H9 (cell line): Measurements from ENCODE around the gene TBC1D13. TPM values are rescaled to one million over a fixed set of nuclear protein-coding genes. Genes with fewer than 3 reads are reported as not detected.

ENCODE experiments used
- DNase-seq: peaks from one replicate; pipeline ENCODE4 v3.0.0-alpha.2; 2017
- H2AFZ ChIP-seq: one replicate; pipeline ENCODE4 v1.6.1; 2013; ENCODE audit warnings: mild to moderate bottlenecking, low read length, control low read depth, moderate library complexity
- H2AK5ac ChIP-seq: 2 replicates; pipeline ENCODE4 v1.6.1; 2013; ENCODE audit warnings: low read length, control low read depth, mixed read lengths; ENCODE audit not compliant: insufficient read length
- H2BK120ac ChIP-seq: one replicate; pipeline ENCODE4 v1.6.1; 2013; ENCODE audit warnings: low read depth, mild to moderate bottlenecking, low read length, control low read depth, inconsistent platforms; ENCODE audit not compliant: poor library complexity, severe bottlenecking
- H2BK12ac ChIP-seq: 2 replicates; pipeline ENCODE4 v1.6.1; 2013; ENCODE audit warnings: low read length, control low read depth, mixed read lengths, low read depth; ENCODE audit not compliant: insufficient read length
- H2BK15ac ChIP-seq: 2 replicates; pipeline ENCODE4 v1.6.1; 2013; ENCODE audit warnings: low read depth, low read length, control low read depth
- H2BK20ac ChIP-seq: one replicate; pipeline ENCODE4 v1.6.1; 2013; ENCODE audit warnings: low read depth, mild to moderate bottlenecking, low read length, control low read depth, inconsistent platforms; ENCODE audit not compliant: poor library complexity, severe bottlenecking
- H2BK5ac ChIP-seq: 2 replicates; pipeline ENCODE4 v1.6.1; 2013; ENCODE audit warnings: low read length, control low read depth, mixed read lengths; ENCODE audit not compliant: insufficient read length
- H3K14ac ChIP-seq: 2 replicates; pipeline ENCODE4 v1.6.1; 2013; ENCODE audit warnings: low read length, control low read depth; ENCODE audit not compliant: insufficient read depth
- H3K18ac ChIP-seq: 2 replicates; pipeline ENCODE4 v1.6.1; 2013; ENCODE audit warnings: low read depth, mild to moderate bottlenecking, mixed read lengths, low read length, control low read depth; ENCODE audit not compliant: insufficient read length
- H3K23ac ChIP-seq: 2 replicates; pipeline ENCODE4 v1.6.1; 2013; ENCODE audit warnings: low read length, control low read depth, mixed read lengths, low read depth; ENCODE audit not compliant: insufficient read length
- H3K23me2 ChIP-seq: 2 replicates; pipeline ENCODE4 v1.6.1; 2013; ENCODE audit warnings: low read depth, mild to moderate bottlenecking, mixed read lengths, low read length, control low read depth; ENCODE audit not compliant: insufficient read length, poor library complexity, severe bottlenecking
- H3K27ac ChIP-seq: 2 replicates; pipeline ENCODE4 v1.5.1; 2013; ENCODE audit warnings: low read length, control low read depth, mixed read lengths, low read depth; ENCODE audit not compliant: insufficient read length
- H3K27me3 ChIP-seq: 2 replicates; pipeline ENCODE4 v1.6.1; 2013; ENCODE audit warnings: low read length, control low read depth, inconsistent platforms; ENCODE audit not compliant: insufficient read depth
- H3K4ac ChIP-seq: 2 replicates; pipeline ENCODE4 v1.6.1; 2013; ENCODE audit warnings: low read depth, mild to moderate bottlenecking, control low read depth, inconsistent platforms, low read length, moderate library complexity
- H3K4me1 ChIP-seq: 2 replicates; pipeline ENCODE4 v1.6.1; 2013; ENCODE audit warnings: low read length, control low read depth, inconsistent platforms; ENCODE audit not compliant: insufficient read depth
- H3K4me2 ChIP-seq: 2 replicates; pipeline ENCODE4 v1.6.1; 2013; ENCODE audit warnings: low read length, control low read depth, mixed read lengths; ENCODE audit not compliant: insufficient read length, insufficient read depth
- H3K56ac ChIP-seq: 2 replicates; pipeline ENCODE4 v1.6.1; 2013; ENCODE audit warnings: low read depth, mild to moderate bottlenecking, mixed read lengths, low read length, control low read depth; ENCODE audit not compliant: insufficient read length
- H3K79me1 ChIP-seq: 2 replicates; pipeline ENCODE4 v1.6.1; 2013; ENCODE audit warnings: low read depth, mild to moderate bottlenecking, moderate library complexity, low read length, control low read depth, inconsistent platforms; ENCODE audit not compliant: insufficient read depth, poor library complexity, severe bottlenecking
- H3K79me2 ChIP-seq: 2 replicates; pipeline ENCODE4 v1.6.1; 2013; ENCODE audit warnings: low read length, control low read depth, inconsistent platforms; ENCODE audit not compliant: insufficient read depth
- H3K9ac ChIP-seq: 2 replicates; pipeline ENCODE4 v1.6.1; 2013; ENCODE audit warnings: low read length, control low read depth, mixed read lengths; ENCODE audit not compliant: insufficient read length; ENCODE audit errors: extremely low read depth
- H3K9me3 ChIP-seq: one replicate; pipeline ENCODE4 v1.6.1; 2013; ENCODE audit warnings: low read depth, low read length, inconsistent platforms; ENCODE audit not compliant: control insufficient read depth
- H3T11ph ChIP-seq: one replicate; pipeline ENCODE4 v1.6.1; 2013; ENCODE audit warnings: mild to moderate bottlenecking, low read length, control low read depth, inconsistent platforms
- H4K20me1 ChIP-seq: one replicate; pipeline ENCODE4 v1.6.1; 2013; ENCODE audit not compliant: control insufficient read depth, insufficient read length, insufficient read depth
- H4K5ac ChIP-seq: 2 replicates; pipeline ENCODE4 v1.6.1; 2013; ENCODE audit warnings: low read depth, mild to moderate bottlenecking, mixed read lengths, low read length, control low read depth; ENCODE audit not compliant: insufficient read length
- H4K8ac ChIP-seq: replicated peaks from 2 replicates; pipeline ENCODE4 v1.6.1; 2013; ENCODE audit warnings: low read length, control low read depth, mixed read lengths, low read depth; ENCODE audit not compliant: insufficient read length
- H4K91ac ChIP-seq: 2 replicates; pipeline ENCODE4 v1.6.1; 2013; ENCODE audit warnings: low read depth, mild to moderate bottlenecking, moderate library complexity, mixed read lengths, low read length, control low read depth; ENCODE audit not compliant: insufficient read length
- H3K27ac Mint-ChIP-seq, 3 experiments: 2 replicates in 2 of 3; 3 replicates in 1 of 3; pipeline ENCODE4 v1.8.0; 2020 to 2021; ENCODE audit warnings: mixed read lengths in 3 of 3, mild to moderate bottlenecking in 1 of 3, moderate library complexity in 1 of 3
- H3K27me3 Mint-ChIP-seq: 2 replicates; pipeline ENCODE4 v1.8.0; 2021; ENCODE audit warnings: low read depth, mild to moderate bottlenecking, moderate library complexity, mixed read lengths
- H3K36me3 Mint-ChIP-seq, 3 experiments: 2 replicates in 2 of 3; 3 replicates in 1 of 3; pipeline ENCODE4 v1.8.0; 2020 to 2021; ENCODE audit warnings: low read depth in 3 of 3, mixed read lengths in 3 of 3; ENCODE audit not compliant: insufficient read depth in 1 of 3
- H3K4me1 Mint-ChIP-seq, 2 experiments: 2 replicates each; pipeline ENCODE4 v1.8.0; 2020; ENCODE audit warnings: mixed read lengths in 2 of 2
- H3K4me3 Mint-ChIP-seq, 2 experiments: 2 replicates in 1 of 2; 3 replicates in 1 of 2; pipeline ENCODE4 v1.8.0; 2020 to 2021; ENCODE audit warnings: mild to moderate bottlenecking in 2 of 2, mixed read lengths in 2 of 2, moderate library complexity in 1 of 2
- H3K9me3 Mint-ChIP-seq, 2 experiments: 2 replicates in 1 of 2; 3 replicates in 1 of 2; pipeline ENCODE4 v1.8.0; 2020; ENCODE audit warnings: mild to moderate bottlenecking in 2 of 2, mixed read lengths in 2 of 2, moderate library complexity in 1 of 2
- CTCF ChIP-seq: fragments of 200-600 bp; sonication (generic); conservative IDR thresholded peaks from 3 replicates; pipeline ENCODE4 v1.8.0; 2021; ENCODE audit warnings: antibody characterized with exemption, mild to moderate bottlenecking
- WGBS: extraction: QIAGEN DNeasy Blood & Tissue Kit; methylation state at CpG from one replicate; pipeline ENCODE4 v1.1.7; 2013; ENCODE audit warnings: missing lambda C conversion rate, low lambda C conversion rate, mixed read lengths; ENCODE audit not compliant: insufficient read length; ENCODE audit errors: extremely low coverage; 5-methylcytosine and 5-hydroxymethylcytosine counted together
- total RNA-seq: library from RNA; stranded (reverse); gene quantifications from 2 replicates; pipeline ENCODE4 v1.2.1, GENCODE V29; 2021

TBC1D13 gene
- total RNA-seq, 1 experiment from 2014 or later = 27.3 TPM

GRCh38 chr9:128829477-128830251 lies 42.6 kb downstream of the TBC1D13 start, which contains the start of gene SPOUT1:
SPOUT1 (minus strand) TSS chr9:128829794; CDS start chr9:128829780, 14 bp downstream.
- H3K9me3 Mint-ChIP-seq = no peaks in the 10 kb centered on the region; a peak in 1 of 5 replicates
- Histone ChIP-seq H3K4me1 (no peaks in the 10 kb centered on the region), H2BK20ac (no peak within 1 kb of the TSS), H3K14ac (peak within 1 kb of the TSS; percentile 70; the same call in 1 of the 2 replicates), H3K9ac (peak within 1 kb of the TSS; percentile 79), H2BK5ac (no peak within 1 kb of the TSS), H3K56ac (no peak within 1 kb of the TSS), H3K79me1 (peaks cover 8% of the 10 kb centered on the region), H3T11ph (no peak within 1 kb of the TSS), H3K27me3 (no peaks in the 10 kb centered on the region), H2BK15ac (no peak within 1 kb of the TSS), H3K27ac (no peak within 1 kb of the TSS), H3K23me2 (peaks cover 8% of the 10 kb centered on the region), H4K8ac (no peak within 1 kb of the TSS), H2AFZ (no peak within 1 kb of the TSS), H3K23ac (no peak within 1 kb of the TSS), H2BK120ac (no peak within 1 kb of the TSS), H3K4me2 (peak within 1 kb of the TSS; percentile 91), H4K91ac (no peak within 1 kb of the TSS), H3K18ac (peak within 1 kb of the TSS; percentile 23), H3K79me2 (peaks cover 3% of the 10 kb centered on the region; the same call in 1 of the 2 replicates), H2AK5ac (no peak within 1 kb of the TSS), H3K4ac (no peak within 1 kb of the TSS), H4K5ac (no peak within 1 kb of the TSS), H3K9me3 (no peaks in the 10 kb centered on the region), H4K20me1 (no peaks in the 10 kb centered on the region), H2BK12ac (no peak within 1 kb of the TSS)
- H3K4me3 Mint-ChIP-seq = peak within 1 kb of the TSS; percentile 90 to 93
- H3K4me1 Mint-ChIP-seq = peaks cover 6 to 10% of the 10 kb centered on the region in 2 experiments
- no peak for TF ChIP-seq CTCF
- H3K36me3 Mint-ChIP-seq = peaks cover 36 to 58% (median 53%) of the 10 kb centered on the region in 3 experiments; a peak in 6 of 7 replicates
- H3K27ac Mint-ChIP-seq = peak within 1 kb of the TSS; percentile 43 to 96 (median 89); a peak in 5 of 7 replicates
- no CpG with 5 or more reads among the region's 56 CpGs for WGBS
- H3K27me3 Mint-ChIP-seq = no peaks in the 10 kb centered on the region
- DNase-seq = peak; percentile 96
